Stomach (tissue), 4 donors: ENCODE data around the gene ALDH1A1.

Experiments
- CTCF ChIP-seq, 7 experiments: fragments of 450-650 bp in 4 of 7; fragments of 200-600 bp in 3 of 7; sonication (generic) in 3 of 7; IDR thresholded peaks; one replicate each; pipeline ENCODE4 v1.5.1; 2016 to 2019; ENCODE audit warnings: antibody characterized with exemption in 7 of 7, control low read depth in 2 of 7, mild to moderate bottlenecking in 1 of 7
- POLR2AphosphoS5 ChIP-seq, 3 donors: sonication (generic); formaldehyde crosslinking; IDR thresholded peaks; one replicate each; pipeline ENCODE4 v1.6.1; 2016; ENCODE audit warnings: antibody characterized with exemption in 3 of 3

- TF ChIP-seq CTCF (IDR thresholded peaks at IDR 0.05): no peak
- no peak for TF ChIP-seq POLR2AphosphoS5 (IDR thresholded peaks at IDR 0.05)
These were observed 16.6 kb downstream of the ALDH1A1 start for GRCh38 chr9:72936266-72936665.
